ENCODE results near the gene ZFP91. TPM values are rescaled to one million over a fixed set of nuclear protein-coding genes. Genes with fewer than 3 reads are reported as not detected.

Gene ZFP91
- total RNA-seq, 1 experiment from 2014 or later: 80.4 TPM

DNA sequence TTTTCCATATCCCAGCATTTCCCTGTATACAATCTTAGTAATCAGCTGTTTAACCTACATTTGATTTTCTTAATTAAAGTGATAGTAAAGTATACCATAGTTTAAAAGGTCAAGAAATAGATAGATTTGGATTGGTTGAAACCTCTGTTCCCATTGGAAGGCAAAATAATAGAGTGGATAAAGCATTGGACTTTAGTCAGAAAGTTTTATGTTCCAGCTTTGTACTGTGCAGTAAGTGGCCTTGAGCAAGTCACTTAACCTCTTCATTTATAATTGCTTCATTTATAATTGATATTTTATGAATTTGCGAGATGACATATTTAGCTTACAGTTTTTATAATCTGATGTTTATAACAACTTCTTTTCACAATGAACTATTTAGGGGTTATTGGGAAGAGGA is 3.6 kb downstream of the ZFP91 start:
- ATAC-seq (no peak), DNase-seq (ENCODE audit: low read depth, low spot score) (no peak)
- Histone ChIP-seq H3K27ac (ENCODE audit: low read length) (no peak overlapping the region), H3K4me3 (ENCODE audit: low read depth in 2 of 2, low read length in 2 of 2) (no peak overlapping the region), H3K27me3 (ENCODE audit: control insufficient read depth, insufficient read depth, low read length) (no peaks in the 10 kb centered on the region), H3K9me3 (ENCODE audit: control insufficient read depth, insufficient read depth, low read depth, low read length) (no peaks in the 10 kb centered on the region), H3K36me3 (ENCODE audit: control insufficient read depth, insufficient read depth, low read length) (peaks cover 28% of the 10 kb centered on the region), H3K4me1 (ENCODE audit: control insufficient read depth, insufficient read depth, low read length) (peaks cover 33% of the 10 kb centered on the region)
- POLR2A ChIA-PET: no interaction called here
- in situ Hi-C loops (cut with HindIII; ENCODE audit: low pct_unique_long_range_greater_than_20kb, low sequenced_read_pairs): no loop called here
- CTCF ChIA-PET: no interaction called here
- TF ChIP-seq, protein P1, sequence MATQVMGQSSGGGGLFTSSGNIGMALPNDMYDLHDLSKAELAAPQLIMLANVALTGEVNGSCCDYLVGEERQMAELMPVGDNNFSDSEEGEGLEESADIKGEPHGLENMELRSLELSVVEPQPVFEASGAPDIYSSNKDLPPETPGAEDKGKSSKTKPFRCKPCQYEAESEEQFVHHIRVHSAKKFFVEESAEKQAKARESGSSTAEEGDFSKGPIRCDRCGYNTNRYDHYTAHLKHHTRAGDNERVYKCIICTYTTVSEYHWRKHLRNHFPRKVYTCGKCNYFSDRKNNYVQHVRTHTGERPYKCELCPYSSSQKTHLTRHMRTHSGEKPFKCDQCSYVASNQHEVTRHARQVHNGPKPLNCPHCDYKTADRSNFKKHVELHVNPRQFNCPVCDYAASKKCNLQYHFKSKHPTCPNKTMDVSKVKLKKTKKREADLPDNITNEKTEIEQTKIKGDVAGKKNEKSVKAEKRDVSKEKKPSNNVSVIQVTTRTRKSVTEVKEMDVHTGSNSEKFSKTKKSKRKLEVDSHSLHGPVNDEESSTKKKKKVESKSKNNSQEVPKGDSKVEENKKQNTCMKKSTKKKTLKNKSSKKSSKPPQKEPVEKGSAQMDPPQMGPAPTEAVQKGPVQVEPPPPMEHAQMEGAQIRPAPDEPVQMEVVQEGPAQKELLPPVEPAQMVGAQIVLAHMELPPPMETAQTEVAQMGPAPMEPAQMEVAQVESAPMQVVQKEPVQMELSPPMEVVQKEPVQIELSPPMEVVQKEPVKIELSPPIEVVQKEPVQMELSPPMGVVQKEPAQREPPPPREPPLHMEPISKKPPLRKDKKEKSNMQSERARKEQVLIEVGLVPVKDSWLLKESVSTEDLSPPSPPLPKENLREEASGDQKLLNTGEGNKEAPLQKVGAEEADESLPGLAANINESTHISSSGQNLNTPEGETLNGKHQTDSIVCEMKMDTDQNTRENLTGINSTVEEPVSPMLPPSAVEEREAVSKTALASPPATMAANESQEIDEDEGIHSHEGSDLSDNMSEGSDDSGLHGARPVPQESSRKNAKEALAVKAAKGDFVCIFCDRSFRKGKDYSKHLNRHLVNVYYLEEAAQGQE (IDR thresholded peaks at IDR 0.05; ENCODE audit: insufficient read depth in 1 of 2, low read depth in 2 of 2, low read length in 1 of 2): no peak
- TF ChIP-seq SIN3A (IDR thresholded peaks at IDR 0.05; ENCODE audit: borderline replicate concordance, insufficient read depth, low read depth, low read length) (no peak), POLR2AphosphoS5 (IDR thresholded peaks at IDR 0.05; ENCODE audit: low read depth, low read length) (no peak), TCF7L2 (IDR thresholded peaks at IDR 0.05; ENCODE audit: low read depth, low read length) (no peak)
- TF ChIP-seq, protein P2, sequence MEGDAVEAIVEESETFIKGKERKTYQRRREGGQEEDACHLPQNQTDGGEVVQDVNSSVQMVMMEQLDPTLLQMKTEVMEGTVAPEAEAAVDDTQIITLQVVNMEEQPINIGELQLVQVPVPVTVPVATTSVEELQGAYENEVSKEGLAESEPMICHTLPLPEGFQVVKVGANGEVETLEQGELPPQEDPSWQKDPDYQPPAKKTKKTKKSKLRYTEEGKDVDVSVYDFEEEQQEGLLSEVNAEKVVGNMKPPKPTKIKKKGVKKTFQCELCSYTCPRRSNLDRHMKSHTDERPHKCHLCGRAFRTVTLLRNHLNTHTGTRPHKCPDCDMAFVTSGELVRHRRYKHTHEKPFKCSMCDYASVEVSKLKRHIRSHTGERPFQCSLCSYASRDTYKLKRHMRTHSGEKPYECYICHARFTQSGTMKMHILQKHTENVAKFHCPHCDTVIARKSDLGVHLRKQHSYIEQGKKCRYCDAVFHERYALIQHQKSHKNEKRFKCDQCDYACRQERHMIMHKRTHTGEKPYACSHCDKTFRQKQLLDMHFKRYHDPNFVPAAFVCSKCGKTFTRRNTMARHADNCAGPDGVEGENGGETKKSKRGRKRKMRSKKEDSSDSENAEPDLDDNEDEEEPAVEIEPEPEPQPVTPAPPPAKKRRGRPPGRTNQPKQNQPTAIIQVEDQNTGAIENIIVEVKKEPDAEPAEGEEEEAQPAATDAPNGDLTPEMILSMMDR (IDR thresholded peaks at IDR 0.05): no peak
- intact Hi-C loops (cut with micrococcal nuclease; ENCODE audit: unreplicated experiment): no loop called here
- no TSS peak for BruUV-seq (replicated peaks)

DNA sequence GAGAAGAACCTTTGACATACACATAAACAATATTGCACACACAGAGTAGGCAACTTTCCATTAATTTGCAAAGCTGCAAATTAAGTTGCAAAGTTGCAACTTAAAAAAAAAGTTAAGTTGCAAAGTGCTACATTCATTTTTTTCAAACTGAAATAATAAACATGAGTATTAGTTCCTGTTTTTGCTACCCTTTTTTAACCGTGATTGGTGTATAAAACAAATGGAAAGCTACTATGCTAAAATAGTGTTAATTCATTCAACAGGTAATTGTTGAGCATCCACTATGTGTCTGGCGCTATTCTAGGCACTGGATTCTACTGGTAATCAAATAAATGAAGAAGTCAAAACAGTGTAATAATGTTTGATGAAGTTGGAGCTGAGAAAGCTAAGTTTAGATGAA is 8.1 kb downstream of the ZFP91 start:
- in situ Hi-C loops (cut with HindIII; ENCODE audit: low pct_unique_long_range_greater_than_20kb, low sequenced_read_pairs): no loop called here
- CTCF ChIA-PET: no interaction called here
- POLR2A ChIA-PET: no interaction called here

More for the DNA sequence above, 8.1 kb downstream of the ZFP91 start:
- no TSS peak for BruUV-seq (replicated peaks)
- ATAC-seq (no peak), DNase-seq (ENCODE audit: low read depth, low spot score) (no peak)
- Histone ChIP-seq H3K36me3 (ENCODE audit: control insufficient read depth, insufficient read depth, low read length) (peaks cover 19% of the 10 kb centered on the region), H3K27ac (ENCODE audit: low read length) (no peak overlapping the region), H3K4me3 (ENCODE audit: low read depth in 2 of 2, low read length in 2 of 2) (no peak overlapping the region), H3K9me3 (ENCODE audit: control insufficient read depth, insufficient read depth, low read depth, low read length) (no peaks in the 10 kb centered on the region), H3K27me3 (ENCODE audit: control insufficient read depth, insufficient read depth, low read length) (no peaks in the 10 kb centered on the region), H3K4me1 (ENCODE audit: control insufficient read depth, insufficient read depth, low read length) (peaks cover 21% of the 10 kb centered on the region)
- TF ChIP-seq, protein P2 (IDR thresholded peaks at IDR 0.05): no peak
- TF ChIP-seq SIN3A (IDR thresholded peaks at IDR 0.05; ENCODE audit: borderline replicate concordance, insufficient read depth, low read depth, low read length) (no peak), TCF7L2 (IDR thresholded peaks at IDR 0.05; ENCODE audit: low read depth, low read length) (no peak), POLR2AphosphoS5 (IDR thresholded peaks at IDR 0.05; ENCODE audit: low read depth, low read length) (no peak)
- TF ChIP-seq, protein P1 (IDR thresholded peaks at IDR 0.05; ENCODE audit: insufficient read depth in 1 of 2, low read depth in 2 of 2, low read length in 1 of 2): no peak
- intact Hi-C loops (cut with micrococcal nuclease; ENCODE audit: unreplicated experiment): no loop called here

All from Panc1 (cell line).